Measurements from ENCODE around the gene GALNT10. TPM values are rescaled to one million over a fixed set of nuclear protein-coding genes. Genes with fewer than 3 reads are reported as not detected.

Gene GALNT10
- total RNA-seq, 2 donors from 2014 or later, result 11.5 to 19.5 TPM

DNA sequence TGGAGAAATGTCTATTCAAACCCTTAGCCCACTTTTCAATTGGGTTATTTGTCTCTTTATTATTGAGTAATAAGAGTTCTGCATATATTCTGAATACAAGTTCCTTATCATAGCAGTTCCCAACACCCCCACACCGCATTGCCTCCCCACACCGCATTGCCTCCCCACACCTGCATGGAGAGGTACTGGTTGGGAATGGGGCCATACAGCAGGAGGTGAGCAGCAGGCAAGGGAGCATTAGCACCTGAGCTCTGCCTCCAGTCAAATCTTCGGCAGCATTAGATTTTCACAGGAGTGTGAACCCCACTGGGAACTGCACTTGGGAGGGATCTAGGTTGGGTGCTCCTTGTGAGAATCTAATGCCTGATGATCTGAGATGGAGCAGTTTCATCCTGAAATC is 244.7 kb downstream of the GALNT10 start:
- no peak for TF ChIP-seq POLR2A (IDR thresholded peaks at IDR 0.05)
- TF ChIP-seq, protein P1, sequence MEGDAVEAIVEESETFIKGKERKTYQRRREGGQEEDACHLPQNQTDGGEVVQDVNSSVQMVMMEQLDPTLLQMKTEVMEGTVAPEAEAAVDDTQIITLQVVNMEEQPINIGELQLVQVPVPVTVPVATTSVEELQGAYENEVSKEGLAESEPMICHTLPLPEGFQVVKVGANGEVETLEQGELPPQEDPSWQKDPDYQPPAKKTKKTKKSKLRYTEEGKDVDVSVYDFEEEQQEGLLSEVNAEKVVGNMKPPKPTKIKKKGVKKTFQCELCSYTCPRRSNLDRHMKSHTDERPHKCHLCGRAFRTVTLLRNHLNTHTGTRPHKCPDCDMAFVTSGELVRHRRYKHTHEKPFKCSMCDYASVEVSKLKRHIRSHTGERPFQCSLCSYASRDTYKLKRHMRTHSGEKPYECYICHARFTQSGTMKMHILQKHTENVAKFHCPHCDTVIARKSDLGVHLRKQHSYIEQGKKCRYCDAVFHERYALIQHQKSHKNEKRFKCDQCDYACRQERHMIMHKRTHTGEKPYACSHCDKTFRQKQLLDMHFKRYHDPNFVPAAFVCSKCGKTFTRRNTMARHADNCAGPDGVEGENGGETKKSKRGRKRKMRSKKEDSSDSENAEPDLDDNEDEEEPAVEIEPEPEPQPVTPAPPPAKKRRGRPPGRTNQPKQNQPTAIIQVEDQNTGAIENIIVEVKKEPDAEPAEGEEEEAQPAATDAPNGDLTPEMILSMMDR (IDR thresholded peaks at IDR 0.05), result no peak
- Histone ChIP-seq H3K27ac (no peak overlapping the region), H3K9me3 (no peaks in the 10 kb centered on the region), H3K4me3 (no peak overlapping the region), H3K27me3 (no peaks in the 10 kb centered on the region), H3K36me3 (replicated peaks in 1 of 2; ENCODE audit: insufficient read depth in 1 of 2, low read depth in 2 of 2) (peaks cover 0 to 2% of the 10 kb centered on the region in 2 donors), H3K4me1 (no peaks in the 10 kb centered on the region)
- no peak for DNase-seq
- 98 to 100% methylated on average over 3 of the region's 3 CpGs for WGBS, 2 donors
- intact Hi-C loops (cut with DNase I), result no loop called here
- no peak for ATAC-seq

DNA sequence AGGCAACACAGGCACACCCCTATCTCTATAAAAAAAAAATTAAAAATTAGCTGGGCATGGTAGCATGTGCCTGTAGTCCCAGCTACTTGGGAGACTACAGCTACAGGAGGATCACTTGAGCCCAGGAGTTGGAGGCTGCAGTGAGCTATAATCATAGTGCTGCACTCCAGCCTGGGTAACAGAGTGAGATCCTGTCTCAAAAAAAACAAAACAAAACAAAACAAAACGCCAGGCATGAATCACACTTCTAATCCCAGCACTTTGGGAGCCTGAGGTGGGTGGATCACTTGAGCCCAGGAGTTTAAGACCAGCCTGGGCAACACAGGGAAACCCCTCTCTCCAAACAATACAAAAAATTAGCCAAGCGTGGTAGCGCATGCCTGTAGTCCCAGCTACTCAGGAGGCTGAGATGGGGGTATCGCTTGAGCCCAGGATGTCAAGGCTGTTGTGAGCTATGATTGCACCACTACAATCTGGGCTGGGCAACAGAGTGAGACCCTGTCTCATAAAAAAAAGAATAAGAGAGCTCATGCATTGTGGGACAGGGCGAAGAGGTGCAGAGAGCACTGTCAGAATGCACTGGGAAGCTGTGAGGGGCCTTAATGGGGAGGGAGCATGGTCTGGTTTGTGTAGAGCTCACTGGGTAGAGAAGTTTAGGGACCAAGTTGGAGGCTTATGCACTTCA is 246.9 kb downstream of the GALNT10 start:
- Histone ChIP-seq H3K36me3 (replicated peaks in 1 of 2; ENCODE audit: insufficient read depth in 1 of 2, low read depth in 2 of 2) (peaks cover 0 to 4% of the 10 kb centered on the region in 2 donors), H3K4me3 (no peak overlapping the region), H3K27me3 (no peaks in the 10 kb centered on the region), H3K27ac (no peak overlapping the region), H3K9me3 (no peaks in the 10 kb centered on the region), H3K4me1 (no peaks in the 10 kb centered on the region)
- intact Hi-C loops (cut with DNase I), result no loop called here
- no peak for ATAC-seq
- 86 to 91% methylated on average over 5 of the region's 5 CpGs for WGBS, 2 donors
- TF ChIP-seq POLR2A (IDR thresholded peaks at IDR 0.05), result no peak
- TF ChIP-seq, protein P1 (IDR thresholded peaks at IDR 0.05), result no peak
- DNase-seq, result no peak

DNA sequence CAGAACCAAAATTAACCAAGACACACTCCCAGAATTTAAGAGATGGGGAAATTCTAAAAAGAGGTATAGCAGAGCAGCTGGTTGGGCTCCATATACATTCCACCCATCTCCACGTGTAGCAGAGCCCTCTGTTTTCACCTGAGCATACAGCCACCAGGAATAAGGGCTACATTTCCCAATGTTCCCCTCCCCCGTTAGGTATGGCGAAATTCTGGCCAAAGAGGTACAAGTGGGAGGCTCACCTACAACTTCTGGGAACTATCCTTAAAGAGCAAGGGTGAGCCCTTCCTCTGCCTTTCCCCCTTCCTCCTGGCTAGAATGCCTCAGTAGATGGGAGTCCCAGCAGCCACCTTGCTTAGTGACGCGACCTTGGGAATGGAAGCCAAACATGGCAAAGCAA is 250.0 kb downstream of the GALNT10 start:
- ATAC-seq (no peak), DNase-seq (no peak)
- H3K9me3 ChIP-seq, result no peaks in the 10 kb centered on the region
- intact Hi-C loops (cut with DNase I), result no loop called here
- no peaks in the 10 kb centered on the region for H3K27me3 ChIP-seq
- no peak overlapping the region for H3K4me3 ChIP-seq
- H3K27ac ChIP-seq, result no peak overlapping the region
- WGBS, 2 donors, result 88 to 89% methylated on average over 5 of the region's 5 CpGs
- peaks cover 7% of the 10 kb centered on the region for H3K4me1 ChIP-seq
- TF ChIP-seq, protein P1 (IDR thresholded peaks at IDR 0.05), result no peak
- no peak for TF ChIP-seq POLR2A (IDR thresholded peaks at IDR 0.05)
- peaks cover 0 to 4% of the 10 kb centered on the region in 2 donors for H3K36me3 ChIP-seq (replicated peaks in 1 of 2; ENCODE audit: insufficient read depth in 1 of 2, low read depth in 2 of 2)

DNA sequence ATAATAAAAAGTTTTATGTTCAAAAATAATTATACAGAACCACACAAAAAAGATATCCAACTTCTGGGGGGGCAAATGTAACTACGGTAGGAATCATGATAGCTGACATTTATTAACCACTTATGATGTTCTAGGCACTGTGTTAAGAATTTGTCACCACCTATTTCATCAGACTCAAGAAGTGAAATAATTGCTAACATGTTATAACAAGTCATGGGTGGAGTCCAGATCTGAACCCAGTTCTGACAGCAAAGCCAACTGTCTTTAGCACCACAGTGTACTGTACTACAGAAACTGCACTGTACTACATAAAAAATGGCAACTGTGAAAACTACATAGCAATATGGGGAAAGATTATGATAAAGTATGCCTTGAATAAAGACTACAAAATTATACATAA is 252.3 kb downstream of the GALNT10 start:
- H3K9me3 ChIP-seq, result no peaks in the 10 kb centered on the region
- TF ChIP-seq, protein P1 (IDR thresholded peaks at IDR 0.05), result no peak
- no peak for TF ChIP-seq POLR2A (IDR thresholded peaks at IDR 0.05)
- H3K27ac ChIP-seq, result no peak overlapping the region
- peaks cover 0 to 2% of the 10 kb centered on the region in 2 donors for H3K36me3 ChIP-seq (replicated peaks in 1 of 2; ENCODE audit: insufficient read depth in 1 of 2, low read depth in 2 of 2)
- peaks cover 16% of the 10 kb centered on the region for H3K4me1 ChIP-seq
- ATAC-seq (no peak), DNase-seq (no peak)
- H3K4me3 ChIP-seq, result no peak overlapping the region
- 76 to 79% methylated on average over 1 of the region's 1 CpG for WGBS, 2 donors
- no peaks in the 10 kb centered on the region for H3K27me3 ChIP-seq
- intact Hi-C loops (cut with DNase I), result no loop called here

Measured in body of pancreas (tissue), 4 donors.